GM18519 (cell line): ENCODE data around the gene TPI1.

Source experiments
- ATAC-seq: cut with Tn5 transposase; IDR thresholded peaks from one replicate; pipeline ENCODE4 v1.9.1; 2021; ENCODE audit warnings: mild to moderate bottlenecking, moderate library complexity; ENCODE audit not compliant: unreplicated experiment, low FRiP score

Gene TPI1

DNA sequence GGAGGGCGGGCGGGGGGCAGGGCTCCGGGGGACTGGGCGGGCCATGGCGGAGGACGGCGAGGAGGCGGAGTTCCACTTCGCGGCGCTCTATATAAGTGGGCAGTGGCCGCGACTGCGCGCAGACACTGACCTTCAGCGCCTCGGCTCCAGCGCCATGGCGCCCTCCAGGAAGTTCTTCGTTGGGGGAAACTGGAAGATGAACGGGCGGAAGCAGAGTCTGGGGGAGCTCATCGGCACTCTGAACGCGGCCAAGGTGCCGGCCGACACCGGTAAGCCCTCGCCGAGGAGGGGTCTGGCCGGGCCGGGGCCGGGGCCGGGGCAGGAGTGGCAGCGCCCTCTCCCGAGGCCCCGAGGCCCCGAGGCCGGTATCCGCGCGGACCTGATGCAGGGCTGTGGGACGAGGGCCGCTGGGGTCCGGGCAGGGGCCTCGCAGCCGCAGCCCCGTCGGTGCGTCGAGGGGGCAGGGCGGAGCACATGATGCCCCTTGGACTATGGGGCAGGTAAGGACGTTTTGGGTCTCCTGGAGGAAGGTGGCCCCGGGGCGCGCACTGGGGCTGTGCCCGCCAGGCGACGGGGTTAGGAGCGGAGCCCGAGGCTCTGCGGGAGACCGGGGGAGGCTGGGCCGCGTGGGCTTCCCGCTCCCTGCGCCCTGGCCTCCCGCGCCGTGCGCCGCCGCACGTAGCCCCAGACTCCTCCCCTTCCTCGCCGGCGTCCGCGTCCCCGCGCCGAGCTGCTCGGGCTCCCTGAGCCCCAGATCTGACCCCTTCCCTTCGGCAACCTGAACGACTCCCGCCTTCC lies at the start of gene TPI1:
TPI1 (plus strand) TSS at position 119 of the 798 bp plus-strand sequence; CDS start at position 155, 36 bp downstream.
- peak; percentile 28 for ATAC-seq

DNA sequence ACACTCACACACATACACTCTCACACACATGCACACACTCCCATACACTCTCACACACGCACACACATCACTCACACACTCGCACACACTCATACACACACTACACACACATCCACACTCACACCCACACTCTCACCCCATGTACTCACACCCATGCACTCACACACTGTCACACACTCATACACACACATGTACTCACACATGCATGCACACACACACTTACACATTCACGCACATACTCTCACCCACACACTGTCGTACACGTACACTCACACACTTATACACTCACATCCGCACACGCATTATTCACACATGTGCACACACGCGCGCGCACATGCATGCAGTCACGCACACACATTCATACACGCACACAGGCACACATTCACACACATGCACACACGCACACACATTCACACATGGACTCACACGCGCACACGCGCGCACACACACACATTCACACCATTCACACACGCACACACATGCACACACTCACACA lies 49.6 kb upstream of the TPI1 start:
- ATAC-seq: no peak

DNA sequence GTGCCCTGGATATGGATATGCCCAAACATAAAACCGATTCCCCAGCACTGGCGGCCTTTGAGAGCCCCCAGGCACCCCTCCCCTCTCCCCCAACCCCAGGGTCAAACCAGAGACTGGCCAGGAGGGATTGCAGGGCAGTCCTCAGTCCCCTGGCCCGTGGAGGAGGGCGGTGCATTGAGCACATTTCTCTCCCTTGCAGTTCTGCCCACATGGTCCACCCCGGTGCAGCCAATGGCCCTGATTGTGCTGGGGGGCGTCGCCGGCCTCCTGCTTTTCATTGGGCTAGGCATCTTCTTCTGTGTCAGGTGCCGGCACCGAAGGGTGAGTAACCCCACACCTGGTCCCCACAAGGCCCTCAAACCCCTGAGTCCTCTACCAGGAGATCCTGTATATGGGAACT lies 49.1 kb upstream of the TPI1 start:
- no peak for ATAC-seq

DNA sequence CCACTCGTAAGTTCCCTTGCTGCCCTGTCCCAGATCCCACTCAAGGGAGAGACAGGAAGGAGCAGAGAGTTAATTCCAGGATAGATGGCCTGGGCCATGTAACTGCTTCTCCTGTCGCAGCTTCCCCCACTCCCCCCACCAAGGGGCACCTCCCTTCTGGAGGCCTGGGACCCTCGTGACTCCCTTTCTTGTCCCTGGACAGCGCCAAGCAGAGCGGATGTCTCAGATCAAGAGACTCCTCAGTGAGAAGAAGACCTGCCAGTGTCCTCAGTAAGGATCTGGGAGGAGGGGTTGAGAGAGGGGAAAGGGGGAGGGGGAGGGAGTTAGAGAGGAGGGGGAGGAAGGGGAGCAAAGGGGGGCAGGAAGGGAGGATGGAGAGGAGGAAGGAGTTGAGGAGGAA lies 48.7 kb upstream of the TPI1 start:
- no peak for ATAC-seq

DNA sequence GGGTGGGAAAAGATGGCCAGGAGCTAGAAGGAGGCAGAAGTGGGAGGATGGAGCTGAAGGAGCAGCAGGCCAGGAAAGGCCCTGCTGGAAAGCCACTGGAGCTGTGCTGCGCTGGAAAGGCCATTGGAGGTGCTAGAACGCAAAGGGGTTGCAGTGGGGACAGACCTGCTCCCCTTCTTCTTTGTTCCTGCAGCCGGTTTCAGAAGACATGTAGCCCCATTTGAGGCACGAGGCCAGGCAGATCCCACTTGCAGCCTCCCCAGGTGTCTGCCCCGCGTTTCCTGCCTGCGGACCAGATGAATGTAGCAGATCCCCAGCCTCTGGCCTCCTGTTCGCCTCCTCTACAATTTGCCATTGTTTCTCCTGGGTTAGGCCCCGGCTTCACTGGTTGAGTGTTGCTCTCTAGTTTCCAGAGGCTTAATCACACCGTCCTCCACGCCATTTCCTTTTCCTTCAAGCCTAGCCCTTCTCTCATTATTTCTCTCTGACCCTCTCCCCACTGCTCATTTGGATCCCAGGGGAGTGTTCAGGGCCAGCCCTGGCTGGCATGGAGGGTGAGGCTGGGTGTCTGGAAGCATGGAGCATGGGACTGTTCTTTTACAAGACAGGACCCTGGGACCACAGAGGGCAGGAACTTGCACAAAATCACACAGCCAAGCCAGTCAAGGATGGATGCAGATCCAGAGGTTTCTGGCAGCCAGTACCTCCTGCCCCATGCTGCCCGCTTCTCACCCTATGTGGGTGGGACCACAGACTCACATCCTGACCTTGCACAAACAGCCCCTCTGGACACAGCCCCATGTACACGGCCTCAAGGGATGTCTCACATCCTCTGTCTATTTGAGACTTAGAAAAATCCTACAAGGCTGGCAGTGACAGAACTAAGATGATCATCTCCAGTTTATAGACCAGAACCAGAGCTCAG lies 48.0 kb upstream of the TPI1 start:
- ATAC-seq: no peak

DNA sequence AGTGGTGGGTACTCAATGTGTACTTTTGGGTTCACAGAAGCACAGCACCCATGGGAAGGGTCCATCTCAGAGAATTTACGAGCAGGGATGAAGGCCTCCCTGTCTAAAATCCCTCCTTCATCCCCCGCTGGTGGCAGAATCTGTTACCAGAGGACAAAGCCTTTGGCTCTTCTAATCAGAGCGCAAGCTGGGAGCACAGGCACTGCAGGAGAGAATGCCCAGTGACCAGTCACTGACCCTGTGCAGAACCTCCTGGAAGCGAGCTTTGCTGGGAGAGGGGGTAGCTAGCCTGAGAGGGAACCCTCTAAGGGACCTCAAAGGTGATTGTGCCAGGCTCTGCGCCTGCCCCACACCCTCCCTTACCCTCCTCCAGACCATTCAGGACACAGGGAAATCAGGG lies 47.2 kb upstream of the TPI1 start:
- ATAC-seq: no peak

DNA sequence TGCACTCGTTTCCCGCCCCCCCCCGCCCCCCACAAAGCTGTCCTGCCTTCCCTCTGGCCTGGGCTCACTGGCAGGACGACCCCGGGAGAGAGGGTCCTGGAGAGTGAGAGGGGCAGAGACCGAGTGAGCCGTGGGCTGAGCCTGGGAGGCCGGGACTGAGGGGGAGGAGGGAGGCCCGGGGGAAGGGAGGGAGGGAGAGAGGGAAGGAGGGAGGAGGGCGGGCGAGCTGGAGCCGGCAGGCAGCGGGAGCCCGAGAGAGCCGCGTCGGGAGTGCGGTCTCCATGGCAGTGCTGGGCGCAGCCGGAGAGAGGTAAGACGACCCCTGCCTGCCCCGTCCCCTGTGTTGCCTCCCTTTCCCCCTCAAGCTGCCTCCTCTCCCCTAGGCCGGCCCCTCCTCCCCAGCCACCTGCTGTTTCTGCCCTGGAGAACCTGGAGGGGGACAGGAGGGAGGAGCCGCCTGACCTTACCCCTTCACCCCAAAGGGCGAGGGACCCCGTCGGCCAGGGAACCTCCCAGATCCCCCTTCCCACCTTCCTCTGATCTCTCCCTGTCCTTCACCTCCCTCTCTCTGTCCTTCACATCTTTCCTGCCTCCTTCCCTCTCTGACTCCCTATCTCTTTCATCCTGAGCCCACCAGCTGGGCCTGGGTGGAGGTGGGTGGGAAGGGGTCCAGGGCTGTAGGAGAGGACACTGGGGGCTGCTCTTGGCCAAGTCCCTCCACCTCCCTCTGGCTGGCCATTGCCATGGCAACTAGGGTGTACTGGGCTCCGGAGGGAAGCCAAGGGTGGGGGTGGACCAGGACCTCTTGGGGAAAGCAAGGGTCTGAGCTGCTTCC lies 45.5 kb upstream of the TPI1 start, which contains the start of gene GPR162:
GPR162 (plus strand) TSS at position 231 of the 835 bp plus-strand sequence. CDS start 2,078 bp downstream, outside the sequence.
- ATAC-seq: no peak

DNA sequence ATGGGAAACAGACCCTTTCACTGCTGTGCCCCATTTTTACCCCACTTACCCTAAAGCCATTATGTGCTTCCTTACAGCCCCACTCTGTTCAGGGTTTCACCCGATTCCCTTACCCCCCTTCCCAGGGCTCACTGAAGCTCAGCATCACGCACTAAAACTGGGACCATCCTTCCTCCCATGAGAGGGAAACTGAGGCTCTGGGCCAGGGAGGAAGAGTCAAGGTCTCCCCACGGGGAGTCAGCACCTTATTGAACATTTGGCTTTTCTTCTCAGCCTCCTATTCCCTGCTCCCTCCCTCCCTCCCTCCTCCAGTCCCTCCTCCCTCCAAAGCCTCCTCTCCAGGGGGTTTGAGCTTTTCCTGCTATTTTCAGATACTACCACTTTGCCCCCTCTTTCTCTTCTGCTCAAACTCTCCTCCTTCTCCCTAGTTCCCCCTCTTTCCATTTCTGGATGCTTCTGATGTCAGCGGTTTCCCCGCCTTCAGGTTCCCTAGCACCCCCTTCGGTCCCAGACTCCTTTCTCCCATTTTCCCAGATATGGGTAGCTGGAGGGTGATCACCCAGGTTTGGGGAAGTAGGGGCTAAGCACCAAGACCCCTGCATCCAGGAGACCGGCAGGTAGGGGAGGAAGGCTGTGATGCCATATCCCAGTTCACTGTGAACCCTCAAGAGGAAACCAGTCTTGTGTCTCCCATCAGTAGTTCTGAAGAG lies 44.8 kb upstream of the TPI1 start:
- ATAC-seq: no peak

DNA sequence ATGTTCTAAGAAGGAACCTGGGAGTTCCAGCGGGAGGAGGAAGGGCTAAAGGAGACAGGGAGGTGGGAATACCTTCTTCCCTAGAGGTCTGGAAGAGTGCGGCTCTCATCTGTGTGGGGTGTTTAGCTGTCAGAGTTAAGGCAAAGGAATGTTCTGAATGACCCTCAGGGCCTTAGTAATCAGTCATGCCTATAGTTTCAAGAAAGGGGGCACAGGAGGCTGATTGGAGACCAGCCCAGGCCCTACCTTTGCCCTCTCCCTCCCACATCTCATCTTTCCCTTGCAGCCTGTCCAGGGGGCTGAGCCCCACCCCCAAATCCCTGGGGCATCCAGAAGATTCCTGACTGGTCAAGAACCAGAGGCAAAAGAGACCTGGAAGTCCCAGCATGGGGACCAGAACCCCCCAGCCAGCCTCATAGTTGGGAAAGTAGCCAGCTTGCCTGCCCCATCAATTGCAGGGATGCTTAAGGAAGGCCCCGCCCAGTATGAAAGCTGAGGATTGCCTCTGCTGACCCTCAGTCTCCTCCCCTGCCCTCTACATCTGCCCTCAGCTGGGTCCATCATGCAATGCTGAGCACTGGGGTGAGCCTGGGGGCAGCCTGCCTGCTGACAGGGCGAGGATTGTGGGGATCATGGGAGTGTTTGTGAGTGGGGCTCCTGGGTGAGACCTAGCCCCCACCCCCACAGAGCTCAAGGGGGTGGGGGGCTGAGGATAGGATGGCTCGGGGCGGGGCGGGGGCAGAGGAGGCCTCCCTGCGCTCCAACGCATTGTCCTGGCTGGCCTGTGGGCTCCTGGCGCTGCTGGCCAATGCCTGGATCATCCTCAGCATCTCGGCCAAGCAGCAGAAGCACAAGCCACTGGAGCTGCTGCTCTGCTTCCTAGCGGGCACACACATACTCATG lies 43.9 kb upstream of the TPI1 start:
- ATAC-seq: no peak

DNA sequence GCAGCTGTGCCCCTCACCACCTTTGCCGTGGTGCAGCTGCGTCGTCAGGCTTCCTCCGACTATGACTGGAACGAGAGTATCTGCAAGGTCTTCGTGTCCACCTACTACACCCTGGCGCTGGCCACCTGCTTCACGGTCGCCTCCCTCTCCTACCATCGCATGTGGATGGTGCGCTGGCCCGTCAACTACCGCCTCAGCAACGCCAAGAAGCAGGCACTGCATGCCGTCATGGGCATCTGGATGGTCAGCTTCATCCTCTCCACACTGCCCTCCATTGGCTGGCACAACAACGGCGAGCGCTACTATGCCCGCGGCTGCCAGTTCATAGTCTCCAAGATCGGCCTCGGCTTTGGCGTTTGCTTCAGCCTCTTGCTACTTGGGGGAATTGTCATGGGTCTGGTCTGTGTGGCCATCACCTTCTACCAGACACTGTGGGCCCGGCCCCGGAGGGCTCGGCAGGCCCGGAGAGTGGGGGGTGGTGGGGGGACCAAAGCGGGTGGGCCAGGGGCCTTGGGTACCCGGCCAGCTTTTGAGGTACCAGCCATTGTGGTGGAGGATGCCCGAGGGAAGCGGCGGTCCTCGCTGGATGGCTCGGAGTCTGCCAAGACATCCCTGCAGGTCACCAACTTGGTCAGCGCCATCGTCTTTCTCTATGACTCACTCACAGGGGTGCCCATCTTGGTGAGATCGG lies 43.1 kb upstream of the TPI1 start:
- no peak for ATAC-seq

DNA sequence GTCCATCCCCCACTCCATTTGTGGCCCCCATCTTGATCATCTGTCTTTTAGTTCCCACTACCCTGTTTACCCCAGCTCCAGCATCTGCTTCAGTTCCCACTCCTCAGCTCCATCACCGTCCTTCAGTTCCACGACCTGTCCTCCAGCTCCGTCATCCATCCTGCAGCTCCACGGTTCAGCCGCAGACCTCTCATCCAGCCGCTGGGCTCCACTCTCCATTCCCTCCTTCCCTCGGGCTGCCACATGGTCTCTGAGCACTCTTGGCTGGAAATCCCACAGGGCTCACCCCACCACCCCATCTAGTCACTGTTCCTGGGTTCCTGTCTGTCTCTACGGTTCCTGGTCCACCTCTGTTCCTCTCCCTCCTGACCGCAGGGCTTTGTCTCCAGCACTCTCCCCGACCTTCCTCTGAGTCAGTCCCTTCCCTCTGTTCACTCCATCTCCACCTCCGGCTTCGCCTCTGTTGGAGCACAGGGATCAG lies 42.4 kb upstream of the TPI1 start:
- ATAC-seq: no peak

DNA sequence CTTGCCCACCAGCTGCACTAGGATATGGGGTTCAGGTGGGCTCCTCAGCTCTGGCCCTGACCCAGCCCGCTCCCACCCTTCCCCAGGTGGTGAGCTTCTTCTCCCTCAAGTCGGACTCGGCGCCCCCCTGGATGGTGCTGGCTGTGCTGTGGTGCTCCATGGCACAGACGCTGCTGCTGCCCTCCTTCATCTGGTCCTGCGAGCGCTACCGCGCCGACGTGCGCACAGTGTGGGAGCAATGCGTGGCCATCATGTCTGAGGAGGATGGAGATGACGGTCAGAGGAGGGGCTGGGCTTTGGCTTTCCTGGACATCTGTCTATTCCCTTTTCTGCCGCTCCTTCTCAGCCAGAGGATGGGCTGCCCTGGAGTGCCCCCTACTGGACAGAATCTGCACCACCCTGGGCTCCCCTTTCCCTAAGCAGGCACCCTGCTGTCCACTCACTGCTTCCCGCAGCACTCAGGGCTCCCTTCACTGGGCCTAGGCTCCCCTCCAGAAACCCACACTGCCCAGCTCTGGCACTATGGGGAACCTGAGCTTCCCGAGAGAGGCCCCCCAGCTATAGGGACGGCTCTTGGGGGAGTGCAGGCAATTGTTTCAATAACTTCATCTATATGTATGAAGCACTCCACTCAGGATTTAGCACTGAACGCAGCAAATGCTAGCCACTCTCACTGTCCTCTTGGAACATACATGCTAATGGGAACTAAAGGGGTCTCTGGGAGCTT lies 41.8 kb upstream of the TPI1 start:
- ATAC-seq: no peak

DNA sequence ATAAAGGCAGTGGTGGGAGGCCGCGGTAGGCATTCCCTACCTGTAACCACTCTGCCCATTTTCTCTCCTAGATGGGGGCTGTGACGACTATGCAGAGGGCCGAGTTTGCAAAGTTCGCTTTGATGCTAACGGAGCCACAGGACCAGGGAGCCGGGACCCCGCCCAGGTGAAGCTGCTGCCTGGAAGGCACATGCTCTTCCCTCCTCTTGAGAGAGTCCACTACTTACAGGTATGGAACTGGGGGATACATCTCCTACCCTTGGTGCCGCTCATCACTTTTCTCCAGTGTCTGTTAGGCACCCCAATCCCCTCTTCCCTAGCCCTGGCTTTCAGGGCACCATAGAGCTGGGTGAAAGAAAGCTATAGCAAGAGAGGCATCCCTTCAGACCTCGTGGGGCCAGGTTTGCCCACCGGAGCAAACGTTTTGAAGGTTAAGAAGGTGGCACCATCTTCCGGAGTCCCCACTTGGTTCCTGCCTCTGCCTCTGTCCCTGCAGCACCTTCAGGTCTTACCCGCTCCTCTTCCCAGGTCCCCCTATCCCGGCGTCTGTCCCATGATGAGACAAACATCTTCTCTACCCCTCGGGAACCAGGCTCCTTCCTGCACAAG lies 41.1 kb upstream of the TPI1 start:
- no peak for ATAC-seq

DNA sequence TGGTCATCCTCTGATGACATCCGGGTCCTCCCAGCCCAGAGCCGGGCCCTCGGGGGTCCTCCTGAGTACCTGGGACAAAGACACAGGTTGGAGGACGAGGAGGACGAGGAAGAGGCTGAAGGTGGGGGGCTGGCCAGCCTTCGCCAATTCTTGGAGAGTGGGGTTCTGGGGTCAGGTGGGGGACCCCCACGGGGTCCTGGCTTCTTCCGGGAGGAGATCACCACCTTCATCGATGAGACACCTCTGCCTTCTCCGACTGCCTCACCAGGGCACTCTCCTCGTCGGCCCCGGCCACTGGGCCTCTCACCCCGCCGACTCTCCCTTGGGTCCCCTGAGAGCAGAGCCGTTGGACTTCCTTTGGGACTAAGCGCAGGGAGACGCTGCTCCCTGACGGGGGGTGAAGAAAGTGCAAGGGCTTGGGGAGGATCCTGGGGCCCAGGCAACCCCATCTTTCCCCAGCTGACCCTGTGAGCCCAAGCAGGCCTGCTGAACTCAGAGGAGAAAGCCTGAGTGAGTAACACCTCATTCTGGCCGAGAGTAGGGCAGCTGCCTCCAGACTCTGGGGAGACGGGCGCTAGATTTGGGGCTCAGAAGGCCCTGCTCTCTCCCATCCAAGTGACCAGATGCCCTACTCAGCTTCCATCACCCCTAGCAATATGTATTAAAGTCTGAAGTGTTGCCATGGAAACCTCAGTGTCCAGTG lies 40.4 kb upstream of the TPI1 start:
- ATAC-seq: no peak

DNA sequence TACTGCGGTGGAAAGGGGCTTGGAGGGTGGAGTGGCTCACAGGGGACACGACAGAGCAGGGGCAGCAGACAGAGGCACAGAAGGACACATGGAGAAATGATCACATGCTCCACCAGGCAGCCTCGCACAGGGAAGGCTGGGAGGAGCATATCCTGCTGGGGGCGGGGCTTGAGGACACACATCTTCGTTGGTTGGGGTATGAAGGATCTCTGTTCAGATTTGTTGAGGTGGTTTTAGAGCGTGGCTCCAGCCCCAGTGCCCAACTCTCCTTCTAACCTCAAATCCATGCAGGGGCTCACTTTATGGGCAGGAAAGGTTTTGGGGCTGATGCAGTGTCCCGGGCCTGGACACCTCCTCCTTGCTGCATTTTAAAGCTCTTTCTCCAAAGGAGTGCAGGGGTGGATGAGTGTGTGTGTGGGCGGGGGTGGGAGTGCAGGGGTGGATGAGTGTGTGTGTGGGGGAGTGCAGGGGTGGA lies 39.9 kb upstream of the TPI1 start:
- no peak for ATAC-seq
